ENCODE measurements around the gene POLR2L.
A peak's percentile ranks its signal among the peaks of the same experiment; 100 is the strongest.

The POLR2L gene

DNA sequence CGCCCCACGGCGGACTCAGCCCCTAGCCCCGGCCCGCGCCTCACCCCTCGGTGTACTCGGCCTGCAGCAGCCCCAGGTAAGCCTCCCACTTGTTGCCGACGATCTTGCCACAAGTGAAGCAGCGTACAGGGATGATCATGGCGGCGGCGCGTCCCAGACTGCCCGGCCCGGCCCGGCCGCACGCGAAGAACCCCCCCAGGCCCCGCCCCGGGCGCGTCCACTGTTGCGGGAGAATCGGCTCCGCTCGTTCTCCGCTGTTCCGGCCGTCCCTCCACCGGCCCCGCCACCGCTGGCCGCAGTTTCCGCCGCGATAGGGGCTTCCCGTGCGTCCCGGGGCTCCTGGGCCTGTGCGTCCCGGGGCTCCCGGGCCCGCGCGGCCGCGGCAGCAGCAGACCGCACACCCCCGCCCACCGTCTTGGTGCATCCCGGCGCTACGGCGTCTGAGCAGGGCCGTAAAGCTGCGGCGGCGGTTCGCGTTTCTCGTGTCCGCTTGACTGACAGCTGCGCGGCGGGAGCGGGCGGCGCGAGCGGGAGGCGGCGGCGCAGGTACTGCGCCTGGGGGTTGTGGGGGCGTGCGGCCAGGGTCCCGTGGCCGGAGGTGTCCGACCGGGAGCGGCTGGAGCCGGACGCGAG lies at the start of gene POLR2L, which contains the start of gene TSPAN4:
Gene POLR2L (minus strand): TSS at position 160 of the 633 bp plus-strand sequence. CDS start 21 bp downstream, at position 139.
Gene TSPAN4 (plus strand): TSS at position 483 of the 633 bp plus-strand sequence. CDS start 7,453 bp downstream, outside the sequence.
- DNase-seq, result peak; percentile 82

DNA sequence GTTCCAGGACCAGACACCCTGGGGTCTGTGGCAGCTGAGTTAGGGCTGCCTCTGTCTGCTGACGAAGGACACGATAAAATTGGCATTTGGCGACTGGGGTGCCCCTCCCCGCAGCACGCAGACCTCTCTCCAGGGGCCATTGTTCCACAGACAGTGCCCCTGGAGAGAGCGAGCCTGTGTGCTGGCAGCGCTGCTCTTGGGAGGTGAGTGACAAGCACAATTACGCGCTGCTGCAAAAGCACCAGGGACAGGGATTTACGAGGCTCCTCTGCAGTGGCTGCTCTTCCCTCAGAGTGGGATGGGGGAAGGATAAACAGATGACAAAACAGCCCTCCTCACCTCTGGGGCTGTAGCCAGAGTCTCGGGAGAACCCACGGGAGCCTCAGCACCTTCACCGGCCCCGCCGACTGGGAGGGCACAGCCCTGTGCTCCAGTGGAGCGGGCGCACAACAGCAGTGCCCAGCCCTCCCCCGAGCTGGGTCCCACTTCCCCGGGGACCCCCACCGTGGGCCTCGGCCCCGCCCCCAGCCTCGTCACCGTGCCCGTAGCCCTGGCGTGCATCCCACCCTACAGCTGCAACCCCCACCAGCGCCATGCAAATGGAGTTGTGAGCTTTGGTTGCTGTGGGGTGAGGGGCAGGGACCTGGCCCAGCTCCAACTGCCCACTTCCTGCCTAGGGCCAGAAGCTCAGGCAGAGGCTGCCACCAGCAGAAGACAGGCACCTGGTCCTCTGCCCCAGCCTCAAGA lies 48.6 kb upstream of the POLR2L start:
- peak; percentile 85 for DNase-seq

DNA sequence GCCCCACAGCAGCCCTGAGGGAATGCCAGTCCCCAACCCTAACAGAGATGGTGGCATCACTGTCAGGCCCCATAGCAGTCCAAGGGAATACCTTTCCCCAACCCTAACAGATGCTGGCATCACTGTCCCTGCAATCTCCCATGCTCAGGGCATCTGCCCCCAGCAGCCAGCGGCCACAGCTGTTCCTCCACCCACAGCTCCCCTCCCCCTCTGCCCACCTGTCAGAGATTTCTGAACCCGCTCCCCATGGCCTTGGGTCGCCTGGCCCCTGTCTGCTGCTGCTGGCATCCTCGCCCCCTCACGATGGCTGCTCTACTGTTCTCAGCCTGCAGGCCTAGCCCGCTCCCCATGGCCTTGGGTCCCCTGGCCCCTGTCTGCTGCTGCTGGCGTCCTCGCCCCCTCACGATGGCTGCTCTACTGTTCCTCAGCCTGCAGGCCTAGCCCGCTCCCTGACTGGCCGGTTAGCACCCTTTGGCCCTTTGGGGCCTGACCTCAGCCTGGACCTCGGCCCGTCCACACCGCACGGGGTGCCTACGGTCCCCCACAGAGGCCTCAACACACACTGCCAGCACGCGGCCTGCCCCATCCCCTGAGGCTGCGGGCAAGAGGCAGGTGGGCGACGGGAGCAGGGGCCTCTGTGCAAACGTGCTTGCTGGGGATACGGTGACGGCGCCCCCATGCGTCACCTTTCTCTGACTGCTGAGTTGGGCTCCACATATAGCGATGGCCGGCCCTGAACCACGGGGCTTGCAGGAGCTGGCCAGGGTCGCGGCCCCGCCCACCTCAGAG lies 47.6 kb upstream of the POLR2L start:
- DNase-seq, result no peak

DNA sequence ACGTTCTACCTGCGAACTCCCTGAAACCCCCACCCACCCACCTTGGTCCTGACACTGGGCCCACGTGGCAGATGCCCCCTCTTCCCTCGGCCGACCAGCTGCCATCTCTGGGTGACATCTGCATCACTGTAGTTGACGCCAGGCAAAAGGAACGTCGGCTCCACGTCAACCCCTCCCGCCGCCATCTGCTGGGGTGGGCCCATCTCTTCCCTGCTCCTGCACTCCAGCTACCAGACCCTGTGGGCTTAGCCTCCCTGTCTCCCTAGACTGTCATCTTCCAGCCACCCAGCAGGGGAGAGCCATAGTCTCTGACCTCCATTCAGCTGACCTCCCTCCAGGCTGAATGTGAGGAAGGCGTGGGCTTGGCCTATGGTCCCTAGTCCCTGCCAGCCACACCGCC lies 46.9 kb upstream of the POLR2L start:
- DNase-seq, result no peak

DNA sequence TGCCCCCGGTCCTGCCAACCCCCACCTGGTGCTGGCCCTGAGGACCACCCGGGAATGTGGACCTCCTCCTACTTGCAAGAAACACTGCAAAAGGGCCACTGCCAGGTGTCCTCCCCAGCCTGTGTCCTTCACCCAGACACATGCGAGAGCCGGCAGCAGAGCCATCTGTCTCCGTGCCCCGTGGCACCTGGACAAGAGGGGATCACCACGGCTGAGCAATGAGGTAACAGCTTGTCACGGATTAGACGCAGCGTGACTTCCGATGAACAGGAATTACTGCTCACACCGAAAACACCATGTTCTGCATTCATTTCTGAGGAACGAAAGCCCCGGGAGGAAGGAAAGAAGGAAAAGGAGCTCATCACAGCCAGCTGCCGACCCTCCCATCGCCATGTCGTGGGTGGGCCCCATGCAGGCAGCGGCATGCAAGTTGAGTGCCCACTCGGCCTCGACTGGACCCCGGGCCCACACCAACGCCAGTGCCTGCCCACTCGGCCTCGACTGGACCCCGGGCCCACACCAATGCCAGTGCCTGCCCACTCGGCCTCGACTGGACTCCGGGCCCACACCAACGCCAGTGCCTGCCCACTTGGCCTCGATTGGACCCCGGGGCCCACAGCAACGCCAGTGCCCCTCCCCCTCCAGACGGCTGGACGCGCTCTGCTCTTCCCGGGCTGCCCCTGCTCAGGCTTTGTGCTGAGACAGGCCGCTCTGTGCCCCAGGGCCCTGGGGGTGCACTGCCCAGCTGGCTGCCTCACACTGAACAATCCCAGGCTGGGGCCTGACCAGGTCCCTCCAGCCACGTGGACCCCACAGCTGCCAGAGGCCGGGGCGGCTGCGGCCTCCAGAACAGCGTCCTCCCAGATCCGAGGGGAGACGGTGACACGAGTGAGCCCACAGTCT lies 46.2 kb upstream of the POLR2L start:
- no peak for DNase-seq

DNA sequence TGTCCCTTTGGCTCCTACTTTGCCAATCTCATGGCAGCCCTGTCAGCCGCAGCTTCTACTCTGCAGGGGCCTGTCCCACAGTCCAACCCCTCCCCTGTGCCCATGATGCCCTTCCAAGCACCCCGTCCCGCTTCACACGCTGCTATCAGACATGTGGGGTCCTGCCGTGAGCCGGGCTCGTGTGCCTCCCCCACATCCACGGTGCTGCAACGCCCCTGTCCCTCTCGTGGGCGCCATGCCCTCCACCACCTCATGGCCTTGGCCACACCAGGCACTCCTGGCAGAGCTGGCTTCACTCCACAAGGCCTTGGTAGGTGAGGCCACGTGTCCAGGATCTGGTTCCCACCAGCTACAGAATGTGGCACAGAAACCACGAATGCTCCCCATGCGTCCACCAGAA lies 45.3 kb upstream of the POLR2L start:
- DNase-seq, result no peak

DNA sequence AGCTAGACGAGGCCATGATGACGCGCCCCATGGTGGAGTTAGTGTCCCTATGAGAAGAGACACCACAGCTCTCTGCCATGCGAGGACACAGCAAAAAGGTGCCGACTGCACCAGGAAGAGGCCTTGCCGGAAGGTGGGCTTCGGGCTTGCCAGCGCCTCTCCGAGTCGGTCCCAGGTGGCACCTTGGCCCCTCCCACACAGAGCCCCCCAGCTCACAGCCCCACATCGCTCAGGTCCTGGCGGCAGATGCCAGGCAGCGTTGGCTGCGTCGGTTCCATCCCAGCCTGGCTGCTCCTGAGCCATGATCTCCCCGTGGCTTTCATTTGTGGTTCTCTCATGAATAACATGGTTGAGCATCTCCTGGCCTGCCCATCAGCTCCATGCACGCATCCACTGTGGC lies 44.2 kb upstream of the POLR2L start:
- no peak for DNase-seq

DNA sequence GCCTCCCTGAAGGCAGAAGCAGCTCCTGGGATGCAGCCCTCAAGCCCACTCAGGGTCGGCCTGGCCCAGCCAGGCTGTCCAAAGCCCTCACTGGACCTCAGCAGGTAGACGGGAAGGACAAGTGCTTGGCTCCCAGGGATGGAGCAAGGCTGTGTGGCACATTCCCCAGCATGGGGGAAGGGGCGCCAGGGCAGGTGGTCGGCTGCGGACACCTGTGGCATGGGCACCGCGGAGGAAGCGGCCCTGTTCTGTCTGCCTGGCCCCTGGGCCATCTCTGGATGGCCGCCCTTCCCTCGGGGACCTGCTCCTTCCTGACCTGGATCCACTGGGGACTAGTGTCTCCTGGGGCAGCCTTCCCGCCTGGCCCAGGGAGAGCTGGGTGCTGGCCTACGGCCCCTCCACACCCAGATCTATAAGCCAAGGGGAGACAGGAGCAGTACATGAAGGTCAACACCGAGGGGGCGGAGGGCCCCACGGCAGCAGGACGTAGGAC lies 42.3 kb upstream of the POLR2L start:
- no peak for DNase-seq

DNA sequence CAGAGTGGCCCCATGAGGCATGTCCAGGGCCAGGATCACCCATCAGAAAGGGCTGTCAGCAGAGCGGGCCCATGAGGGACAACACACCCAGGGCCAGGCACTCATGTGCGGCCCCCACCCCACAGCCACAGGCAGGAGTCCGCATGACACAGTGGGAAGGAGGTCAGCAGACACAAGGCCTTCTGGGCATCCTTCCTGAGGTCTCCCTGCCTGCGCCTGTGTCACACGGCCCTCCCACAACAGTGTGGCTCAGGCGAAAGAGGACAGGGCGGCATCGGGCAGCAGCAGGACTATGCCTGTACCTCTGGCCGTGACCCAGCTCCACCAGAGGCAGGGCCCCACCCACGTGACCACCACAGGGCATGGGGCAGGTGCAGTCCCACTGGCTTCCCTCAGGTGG lies 41.2 kb upstream of the POLR2L start:
- DNase-seq, result no peak

DNA sequence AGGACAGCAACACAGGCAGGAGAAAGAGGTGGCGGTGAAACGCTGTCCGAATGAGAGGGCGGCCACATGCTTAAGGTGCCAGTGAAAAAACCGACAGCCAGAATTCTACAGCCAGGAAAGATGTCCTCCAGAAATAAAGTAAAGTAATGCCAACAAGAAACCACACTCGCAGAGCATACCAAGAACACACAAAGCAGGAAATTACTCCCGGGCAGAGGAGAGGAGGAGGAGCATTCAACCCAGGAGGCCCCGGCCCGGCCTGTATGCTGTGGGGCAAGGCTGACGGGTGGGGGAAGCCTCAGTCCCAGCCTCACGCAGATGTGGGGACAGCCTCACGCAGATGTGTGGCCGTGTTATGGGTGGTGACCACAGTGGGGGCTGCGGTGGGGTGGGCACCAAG lies 40.3 kb upstream of the POLR2L start:
- DNase-seq, result no peak

DNA sequence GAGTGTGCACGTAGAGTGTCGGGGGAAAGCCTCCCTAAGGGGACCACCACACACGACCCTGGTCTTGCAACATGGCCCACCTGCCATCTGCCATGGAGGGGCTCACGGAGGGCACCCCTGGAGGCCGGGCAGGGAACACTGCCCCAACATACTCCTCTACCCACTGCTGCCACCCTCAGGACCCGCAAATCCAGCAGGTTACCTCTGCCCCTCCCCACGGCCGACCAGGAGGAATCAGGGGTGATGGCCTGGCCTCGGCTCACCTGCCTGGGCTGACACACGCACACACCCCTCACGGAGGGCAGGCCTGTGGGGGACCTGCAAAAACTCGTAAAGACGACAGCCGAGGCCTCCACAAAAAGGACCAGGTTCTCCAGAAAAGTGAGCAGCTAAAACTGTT lies 38.1 kb upstream of the POLR2L start:
- DNase-seq, result no peak

DNA sequence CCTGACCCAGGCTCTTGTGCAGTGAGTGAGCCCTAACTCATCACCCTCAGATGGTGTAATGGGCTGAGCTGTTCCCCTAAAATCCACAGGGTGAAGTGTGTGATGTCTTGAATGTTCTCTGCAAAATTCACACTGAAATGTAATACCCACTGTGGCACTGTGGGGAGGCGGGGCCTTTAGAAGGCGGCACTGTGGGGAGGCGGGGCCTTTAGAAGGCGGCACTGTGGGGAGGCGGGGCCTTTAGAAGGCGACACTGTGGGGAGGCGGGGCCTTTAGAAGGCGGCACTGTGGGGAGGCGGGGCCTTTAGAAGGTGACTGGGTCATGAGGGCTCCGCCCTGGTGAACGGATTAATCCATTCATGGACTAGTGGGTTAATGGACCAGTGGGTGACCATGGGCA lies 35.2 kb upstream of the POLR2L start:
- no peak for DNase-seq

DNA sequence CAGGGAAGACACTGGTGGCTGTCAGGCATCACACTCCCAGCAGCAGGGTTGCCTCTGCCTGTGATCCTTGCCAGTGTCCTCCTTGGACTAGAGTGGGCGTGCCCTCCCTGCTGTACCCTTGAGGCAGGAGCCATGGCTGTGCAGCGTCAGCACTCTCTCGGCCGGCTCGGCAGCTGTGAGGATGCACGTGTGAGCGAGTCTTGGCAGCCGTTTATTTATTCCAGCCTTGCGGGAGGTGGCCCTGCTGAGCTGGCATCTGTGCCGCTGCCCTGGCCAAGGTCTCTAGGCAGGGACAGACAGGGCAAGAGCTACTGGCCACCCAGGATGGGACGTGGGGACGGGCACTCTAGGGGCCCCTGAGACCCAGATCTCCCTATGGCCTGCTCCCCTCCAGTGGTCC lies 34.2 kb upstream of the POLR2L start:
- DNase-seq, result peak; percentile 47

DNA sequence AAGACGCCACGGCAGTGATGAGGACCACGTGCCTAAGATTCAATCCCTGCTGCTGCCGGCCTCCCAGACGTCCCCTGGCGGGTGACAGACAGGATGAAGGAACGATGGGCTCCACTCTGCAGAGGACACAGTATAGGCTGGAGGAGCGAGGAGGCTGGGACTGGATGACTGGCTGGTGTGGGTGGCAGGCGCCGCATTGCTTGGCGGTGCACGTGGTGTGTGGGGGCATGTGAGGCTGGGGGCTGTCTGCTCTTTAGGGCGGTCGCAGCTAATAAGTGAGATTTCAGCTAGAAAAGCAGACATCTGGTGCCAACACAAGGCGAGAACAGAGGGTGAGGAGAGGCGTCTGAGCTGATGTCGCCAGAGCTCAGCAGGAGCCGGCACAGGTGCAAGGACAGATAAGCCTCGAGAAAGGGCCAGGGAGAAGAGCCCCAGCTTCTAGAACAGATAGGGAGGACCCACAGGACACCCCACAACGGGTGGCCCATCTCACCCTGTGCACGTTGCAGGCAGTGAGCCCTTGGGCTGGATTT lies 33.5 kb upstream of the POLR2L start:
- DNase-seq, result no peak

DNA sequence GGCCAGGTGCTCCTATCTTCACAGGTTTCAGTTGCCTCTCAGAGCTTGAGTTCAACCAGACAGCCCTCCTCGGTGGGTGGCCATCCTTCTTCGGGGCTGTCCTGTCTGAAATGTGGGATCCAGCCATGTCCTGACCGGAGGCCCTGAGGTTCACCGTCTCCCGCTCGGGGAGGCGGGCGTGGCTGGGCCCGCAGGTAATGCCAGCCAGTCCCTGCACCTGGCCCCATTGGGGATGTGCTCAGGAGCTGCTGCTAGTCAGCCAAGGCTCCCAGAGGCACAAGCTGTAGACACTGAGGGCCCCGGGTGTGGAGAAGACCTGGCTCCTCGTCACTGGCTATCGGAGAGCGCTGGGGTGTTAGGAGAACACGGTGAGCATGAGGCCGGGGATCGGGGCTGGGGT lies 32.9 kb upstream of the POLR2L start:
- no peak for DNase-seq

DNA sequence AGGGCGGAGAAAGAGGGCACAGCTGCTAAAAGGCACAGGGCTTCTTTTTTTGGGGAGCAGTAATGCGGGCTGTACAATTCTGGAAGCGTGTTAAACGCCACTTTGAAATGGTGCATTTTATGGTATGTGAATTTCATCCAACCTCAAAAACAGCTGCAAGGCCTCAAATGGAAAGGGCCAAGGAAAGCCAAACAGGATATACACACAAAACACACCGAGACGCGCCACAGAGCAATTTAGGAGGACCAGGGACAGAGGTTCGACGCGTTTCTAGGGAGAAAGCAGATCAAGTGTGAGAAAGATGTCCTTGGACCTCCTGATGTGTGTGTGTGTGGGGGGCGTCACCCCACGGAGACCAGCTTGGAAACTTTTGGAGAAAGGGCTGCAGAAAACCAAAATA lies 31.4 kb upstream of the POLR2L start:
- no peak for DNase-seq

DNA sequence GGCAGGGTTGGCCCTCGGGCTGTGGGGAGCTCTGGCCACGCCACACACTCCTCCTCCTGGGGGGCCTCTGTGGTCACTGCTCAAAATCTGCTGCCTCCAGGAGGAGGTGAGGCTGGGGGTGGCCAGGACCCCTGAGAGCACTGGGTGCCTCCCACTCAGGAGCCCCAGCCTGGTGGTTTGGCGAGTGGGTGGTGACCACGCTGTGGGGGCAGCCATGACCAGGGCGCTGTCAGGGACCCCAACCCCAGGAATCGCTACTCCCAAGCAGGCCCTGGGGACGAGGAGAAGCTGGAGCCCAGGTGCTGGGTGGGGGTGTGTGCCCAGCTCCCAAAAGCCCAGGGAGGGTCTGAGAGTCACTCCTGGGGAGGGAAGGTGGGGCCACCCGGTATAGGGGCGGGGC lies 30.5 kb upstream of the POLR2L start:
- DNase-seq, result no peak

DNA sequence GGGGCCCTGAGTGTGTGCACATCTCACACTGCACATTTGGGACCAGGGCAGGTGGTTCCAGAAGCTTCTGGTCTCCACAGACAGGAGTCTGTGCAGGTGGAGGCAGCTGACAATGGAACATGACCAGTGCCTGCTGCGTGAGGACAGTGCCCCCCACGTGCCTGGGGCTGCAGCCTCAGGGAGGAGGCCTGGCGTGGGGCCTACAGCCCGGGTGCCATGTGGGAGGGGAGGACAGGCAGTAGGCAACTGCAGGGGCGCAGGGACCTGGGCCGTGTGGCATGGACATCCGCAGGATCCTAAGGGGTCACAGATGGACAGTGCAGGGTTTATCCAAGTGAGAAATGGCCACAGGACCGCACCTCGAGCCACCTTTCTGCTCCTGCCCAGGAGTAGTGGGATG lies 29.1 kb upstream of the POLR2L start:
- no peak for DNase-seq

DNA sequence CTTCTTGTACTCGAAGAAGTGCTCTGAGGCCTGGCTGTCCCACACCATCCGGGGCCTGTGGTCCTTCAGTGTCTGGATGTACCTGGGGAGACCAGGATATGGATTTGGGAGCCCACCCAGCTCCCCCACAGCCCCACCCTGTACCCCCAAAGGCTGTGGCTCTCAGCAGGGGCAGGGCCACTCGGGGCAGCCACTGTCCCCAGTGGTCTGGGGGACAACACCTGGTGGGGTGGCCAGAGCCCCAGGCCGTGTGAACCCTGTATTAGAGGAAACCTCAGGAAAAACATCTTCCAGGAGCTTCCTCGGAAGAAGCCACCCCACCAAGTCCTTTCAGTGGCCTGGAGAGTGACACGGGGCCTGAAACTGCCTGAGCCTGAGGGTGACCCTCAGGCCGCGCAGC lies 28.1 kb upstream of the POLR2L start:
- no peak for DNase-seq

DNA sequence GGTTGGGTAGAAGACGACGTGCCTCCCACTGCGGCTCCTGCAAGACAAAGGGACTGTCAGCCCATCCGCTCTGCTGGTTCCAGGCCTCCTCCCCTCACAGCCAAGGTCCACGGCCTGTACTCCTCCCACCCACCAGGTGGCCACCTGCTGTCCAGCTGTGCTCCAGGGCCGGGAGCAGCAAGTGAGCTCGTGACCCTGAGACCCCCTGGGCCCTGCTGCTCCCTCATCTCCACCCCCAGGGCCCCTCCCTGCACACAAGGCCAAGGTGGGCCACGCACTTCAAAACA lies 27.7 kb upstream of the POLR2L start:
- no peak for DNase-seq

DNA sequence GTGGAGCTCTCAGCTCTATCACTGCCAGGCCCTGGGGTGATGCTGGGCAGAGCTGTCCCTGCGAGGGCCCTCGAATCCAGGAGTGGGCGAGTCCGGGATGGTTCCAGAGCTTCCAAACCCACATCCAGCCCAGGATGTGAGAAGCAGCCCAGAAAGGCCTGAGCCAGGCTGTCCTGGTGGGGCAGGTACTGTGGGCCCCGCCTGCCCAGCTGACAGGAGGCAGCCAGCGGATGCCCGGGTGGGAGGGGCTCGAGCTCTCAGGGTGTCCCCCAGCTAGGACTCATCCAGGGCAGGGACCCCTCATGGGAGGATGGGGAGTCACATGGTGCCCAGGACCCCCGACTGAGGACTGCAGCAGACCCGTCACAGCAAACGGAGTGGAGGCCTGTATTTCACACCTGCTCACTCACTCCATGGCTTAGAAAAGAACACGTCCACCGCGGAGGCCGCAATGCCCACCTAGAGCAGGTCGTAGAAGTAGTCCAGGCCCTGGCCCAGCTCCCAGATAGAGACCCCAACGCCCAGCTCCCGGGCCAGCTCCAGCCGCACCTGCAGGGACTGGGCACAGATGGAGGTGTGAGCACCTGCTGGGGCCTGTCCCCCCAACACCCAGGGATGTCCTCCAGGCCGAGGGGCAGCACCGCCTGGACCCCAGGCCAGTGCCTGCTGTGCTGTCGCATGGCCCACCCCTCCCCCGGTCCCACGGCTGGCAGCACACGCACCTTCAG lies 27.2 kb upstream of the POLR2L start:
- no peak for DNase-seq

DNA sequence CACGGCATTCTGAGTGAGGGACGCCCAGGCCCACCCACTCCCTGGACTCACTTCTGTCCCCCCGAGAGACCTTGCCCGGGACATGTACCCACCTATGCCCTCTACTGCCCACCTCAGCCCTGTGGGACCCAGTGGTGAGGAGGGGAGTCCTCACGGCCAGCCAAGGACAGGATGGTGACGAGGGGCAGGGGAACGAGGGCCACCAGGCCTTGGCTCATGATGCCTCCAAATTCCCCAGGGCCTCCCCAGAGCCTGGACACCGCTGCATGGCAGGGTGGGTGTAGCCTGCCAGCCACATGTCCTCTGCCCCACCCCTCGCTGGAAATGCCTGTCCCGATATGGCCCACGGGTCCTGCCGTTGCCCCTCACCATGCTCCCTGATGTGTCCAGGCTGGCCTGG lies 26.5 kb upstream of the POLR2L start:
- no peak for DNase-seq
